GM23248 (cell line): ENCODE data around the gene IRF3.

Experiments used
- EZH2 ChIP-seq: fragments of 200-600 bp; sonication (generic); IDR thresholded peaks from 2 replicates; pipeline ENCODE4 v1.6.1; 2018; ENCODE audit warnings: antibody characterized with exemption, mild to moderate bottlenecking; ENCODE audit not compliant: insufficient read depth, poor library complexity, severe bottlenecking
- EZH2phosphoT487 ChIP-seq: fragments of 200-600 bp; sonication (generic); IDR thresholded peaks from 2 replicates; pipeline ENCODE4 v1.6.1; 2018; ENCODE audit warnings: antibody characterized with exemption, moderate library complexity, mild to moderate bottlenecking, low read depth; ENCODE audit not compliant: insufficient read depth

DNA sequence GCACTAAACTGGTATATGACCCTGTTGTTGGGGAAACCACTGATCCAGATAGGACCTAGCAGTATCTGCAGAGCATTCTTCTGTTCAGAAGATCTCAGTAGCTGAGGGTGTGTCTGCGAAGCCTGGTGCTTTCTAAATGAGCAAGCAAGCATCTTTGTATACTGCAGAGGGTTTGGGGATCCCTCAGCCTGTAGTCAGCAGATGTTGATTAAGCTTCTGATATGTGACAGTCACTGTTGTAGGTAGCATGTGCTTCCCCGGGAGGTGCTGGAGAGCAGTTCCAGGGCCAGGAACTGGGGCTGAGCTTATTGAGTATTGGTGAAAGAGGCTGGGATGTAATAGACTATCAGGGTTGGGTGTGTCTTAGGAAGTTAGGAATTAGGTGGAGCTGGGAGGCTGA is 22.2 kb downstream of the IRF3 start:
- TF ChIP-seq EZH2 (no peak), EZH2phosphoT487 (no peak)
